HG03460 (cell line): Measurements from ENCODE around the gene FAM200B.
"Not testable (repeated sequence)": the region's sequence is repeated elsewhere in the genome, so short reads cannot be mapped to it uniquely, and the experiment has no call there.

Experiments used
- ATAC-seq: cut with Tn5 transposase; IDR thresholded peaks from one replicate; pipeline ENCODE4 v1.9.1; 2021; ENCODE audit not compliant: unreplicated experiment

Gene FAM200B

GRCh38 chr4:15729910-15730533, 48.4 kb downstream of the FAM200B start:
- peak; percentile 59 for ATAC-seq

DNA sequence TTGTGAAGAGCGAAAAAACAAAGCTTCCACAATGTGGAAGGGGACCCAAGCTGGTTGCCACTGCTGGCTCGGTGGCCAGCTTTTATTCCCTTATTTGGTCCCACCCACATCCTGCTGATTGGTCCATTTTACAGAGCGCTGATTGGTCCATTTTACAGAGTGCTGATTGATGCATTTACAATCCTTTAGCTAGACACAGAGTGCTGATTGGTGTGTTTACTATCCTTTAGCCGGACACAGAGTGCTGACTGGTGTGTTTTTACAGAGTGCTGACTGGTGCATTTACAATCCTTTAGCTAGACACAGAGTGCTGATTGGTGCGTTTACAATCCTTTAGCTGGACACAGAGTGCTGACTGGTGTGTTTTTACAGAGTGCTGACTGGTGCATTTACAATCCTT, 51.4 kb downstream of the FAM200B start:
- ATAC-seq, result not testable (repeated sequence)

- ATAC-seq, result no peak
These were observed 53.9 kb downstream of the FAM200B start for GRCh38 chr4:15735536-15735935.

- ATAC-seq, result no peak
These were observed 55.0 kb downstream of the FAM200B start for GRCh38 chr4:15736514-15737050.

DNA sequence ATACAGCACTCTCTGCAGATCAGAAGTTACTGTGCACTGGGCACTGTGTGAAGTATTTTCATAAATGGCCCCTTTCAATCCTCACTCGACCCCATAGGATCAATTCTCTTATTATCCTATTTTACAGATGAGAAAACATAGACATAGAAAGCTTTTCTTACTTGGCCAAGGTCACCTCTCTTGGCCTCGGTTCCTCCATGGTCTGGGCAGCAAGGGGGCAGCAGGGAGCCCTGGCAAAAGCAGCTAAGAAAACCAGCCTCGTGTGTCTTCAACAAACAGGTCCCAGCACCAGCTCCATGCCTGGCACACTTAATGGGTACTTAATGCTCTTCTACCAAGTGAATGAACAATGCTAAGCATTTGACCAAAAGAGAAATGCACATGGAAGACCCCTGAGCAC, 55.6 kb downstream of the FAM200B start:
- ATAC-seq, result no peak

DNA sequence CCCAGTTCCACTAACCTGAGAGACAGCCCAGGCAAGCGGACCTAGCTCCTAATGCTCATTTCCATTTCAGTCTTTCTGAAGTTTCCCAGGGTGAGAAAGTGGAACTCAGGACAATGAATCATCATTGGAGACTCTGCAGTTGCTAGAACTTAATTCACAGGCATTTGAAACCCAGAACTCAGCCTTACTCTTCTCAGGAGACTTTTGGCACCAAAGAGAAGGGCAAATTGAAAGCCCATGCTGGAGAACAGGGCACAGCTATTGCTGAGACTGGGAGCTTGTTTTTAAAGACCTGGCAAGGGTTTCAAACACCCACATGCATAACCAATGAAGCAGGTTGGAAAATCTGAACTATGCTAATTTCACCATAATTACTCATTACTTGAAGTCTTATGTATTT, 57.2 kb downstream of the FAM200B start:
- ATAC-seq, result no peak
